ENCODE measurements around the gene BBS4.

BBS4 gene

GRCh38 chr15:72770673-72771328, 84.8 kb downstream of the BBS4 start:
- TF ChIP-seq FOXP2 (optimal IDR thresholded peaks at IDR 0.05; ENCODE audit: borderline replicate concordance, extremely low read depth, extremely low read length, insufficient read depth) (no peak), TAF1 (IDR thresholded peaks at IDR 0.05; ENCODE audit: borderline replicate concordance, insufficient read depth, low read length) (no peak), REST (IDR thresholded peaks at IDR 0.05; ENCODE audit: insufficient read depth in 1 of 2, low read depth in 2 of 2, low read length in 2 of 2) (no peak), SIN3A (IDR thresholded peaks at IDR 0.05; ENCODE audit: borderline replicate concordance, insufficient read depth, low read length) (no peak), POLR2AphosphoS5 (IDR thresholded peaks at IDR 0.05; ENCODE audit: low read depth, low read length) (no peak)

GRCh38 chr15:72771329-72771725, 85.3 kb downstream of the BBS4 start:
- TF ChIP-seq REST (IDR thresholded peaks at IDR 0.05; ENCODE audit: insufficient read depth in 1 of 2, low read depth in 2 of 2, low read length in 2 of 2) (no peak), TAF1 (IDR thresholded peaks at IDR 0.05; ENCODE audit: borderline replicate concordance, insufficient read depth, low read length) (no peak), POLR2AphosphoS5 (IDR thresholded peaks at IDR 0.05; ENCODE audit: low read depth, low read length) (no peak), FOXP2 (optimal IDR thresholded peaks at IDR 0.05; ENCODE audit: borderline replicate concordance, extremely low read depth, extremely low read length, insufficient read depth) (no peak), SIN3A (IDR thresholded peaks at IDR 0.05; ENCODE audit: borderline replicate concordance, insufficient read depth, low read length) (no peak)

- TF ChIP-seq FOXP2 (optimal IDR thresholded peaks at IDR 0.05; ENCODE audit: borderline replicate concordance, extremely low read depth, extremely low read length, insufficient read depth) (no peak), REST (IDR thresholded peaks at IDR 0.05; ENCODE audit: insufficient read depth in 1 of 2, low read depth in 2 of 2, low read length in 2 of 2) (no peak), SIN3A (IDR thresholded peaks at IDR 0.05; ENCODE audit: borderline replicate concordance, insufficient read depth, low read length) (no peak), TAF1 (IDR thresholded peaks at IDR 0.05; ENCODE audit: borderline replicate concordance, insufficient read depth, low read length) (no peak), POLR2AphosphoS5 (IDR thresholded peaks at IDR 0.05; ENCODE audit: low read depth, low read length) (no peak)
These were observed 88.8 kb downstream of the BBS4 start for GRCh38 chr15:72774696-72775383.

GRCh38 chr15:72778796-72779195, 92.8 kb downstream of the BBS4 start:
- TF ChIP-seq TAF1 (IDR thresholded peaks at IDR 0.05; ENCODE audit: borderline replicate concordance, insufficient read depth, low read length), result no peak
- no peak for TF ChIP-seq FOXP2 (optimal IDR thresholded peaks at IDR 0.05; ENCODE audit: borderline replicate concordance, extremely low read depth, extremely low read length, insufficient read depth)
- no peak for TF ChIP-seq POLR2AphosphoS5 (IDR thresholded peaks at IDR 0.05; ENCODE audit: low read depth, low read length)
- TF ChIP-seq SIN3A (IDR thresholded peaks at IDR 0.05; ENCODE audit: borderline replicate concordance, insufficient read depth, low read length), result no peak

- TF ChIP-seq SIN3A (IDR thresholded peaks at IDR 0.05; ENCODE audit: borderline replicate concordance, insufficient read depth, low read length) (no peak), FOXP2 (optimal IDR thresholded peaks at IDR 0.05; ENCODE audit: borderline replicate concordance, extremely low read depth, extremely low read length, insufficient read depth) (no peak), TAF1 (IDR thresholded peaks at IDR 0.05; ENCODE audit: borderline replicate concordance, insufficient read depth, low read length) (no peak), POLR2AphosphoS5 (IDR thresholded peaks at IDR 0.05; ENCODE audit: low read depth, low read length) (no peak), REST (IDR thresholded peaks at IDR 0.05; ENCODE audit: insufficient read depth in 1 of 2, low read depth in 2 of 2, low read length in 2 of 2) (no peak)
These were observed 95.6 kb downstream of the BBS4 start for GRCh38 chr15:72781631-72782030.
